HG02763 (cell line): ENCODE results near the gene SEC14L5.

ENCODE experiments used
- ATAC-seq: cut with Tn5 transposase; IDR thresholded peaks from one replicate; pipeline ENCODE4 v1.9.1; 2021; ENCODE audit warnings: mild to moderate bottlenecking, moderate library complexity; ENCODE audit not compliant: unreplicated experiment

The SEC14L5 gene

DNA sequence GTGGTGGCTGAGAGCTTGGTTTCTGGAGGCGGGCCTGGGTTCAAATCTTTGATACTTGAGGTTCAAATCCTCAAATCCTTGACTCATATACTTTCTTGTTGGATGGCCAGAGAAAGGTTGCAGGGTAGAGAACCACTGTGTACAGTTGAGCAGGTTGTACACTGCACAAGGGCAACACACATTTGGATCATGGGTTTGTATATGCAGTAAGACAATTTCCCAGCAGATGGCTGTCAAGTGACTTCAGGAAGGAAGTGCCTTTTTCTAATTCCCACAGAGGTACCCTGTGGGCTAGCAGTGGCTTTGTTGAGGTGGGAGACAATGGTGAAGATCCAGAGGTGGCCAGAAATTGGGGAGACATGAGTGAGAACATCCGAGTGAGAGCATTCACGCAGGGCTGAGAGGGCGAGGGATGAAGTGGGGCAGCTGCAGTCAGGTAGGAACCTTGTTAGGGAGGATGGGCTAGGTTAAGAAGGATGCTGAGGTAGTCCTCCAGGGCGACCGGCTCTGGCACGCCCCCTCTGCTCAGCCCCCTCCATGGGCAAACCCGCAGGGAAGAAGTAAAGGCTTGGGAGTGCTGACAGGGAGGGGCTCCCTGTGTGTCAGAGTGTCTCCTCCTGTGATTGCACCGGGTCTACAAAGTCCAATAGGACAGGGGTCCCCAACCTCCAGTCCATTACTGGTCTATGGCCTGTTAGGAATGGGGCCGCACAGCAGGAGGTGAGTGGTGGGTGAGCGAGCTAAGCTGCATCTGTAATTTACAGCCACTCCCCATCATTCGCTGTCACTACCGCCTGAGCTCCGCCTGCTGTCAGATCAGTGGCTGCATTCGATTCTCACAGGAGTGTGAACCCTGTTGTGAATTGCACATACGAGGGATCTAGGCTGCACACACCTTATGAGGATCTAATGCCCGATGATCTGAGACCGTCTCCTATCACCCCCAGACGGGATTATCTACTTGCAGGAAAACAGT, 104.9 kb downstream of the SEC14L5 start:
- no peak for ATAC-seq

DNA sequence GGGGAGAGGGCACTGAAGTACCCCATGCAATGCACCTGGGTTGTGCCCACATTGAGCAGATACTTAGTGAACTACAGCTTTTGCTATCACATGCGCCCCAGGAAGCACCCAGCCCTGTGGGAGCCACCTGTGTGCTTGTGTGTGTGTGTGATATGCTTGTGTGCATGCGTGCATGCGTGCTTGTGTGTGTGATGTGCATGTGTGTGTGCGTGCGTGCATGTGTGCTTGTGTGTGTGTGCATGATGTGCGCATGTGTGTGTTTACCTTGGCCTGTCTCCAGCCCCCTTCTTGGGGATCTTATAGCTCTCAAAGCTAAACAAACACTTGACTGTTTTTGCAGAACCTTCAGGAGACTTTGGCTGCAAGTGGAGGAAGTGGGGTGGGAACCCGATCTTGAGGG, 106.8 kb downstream of the SEC14L5 start:
- no peak for ATAC-seq

DNA sequence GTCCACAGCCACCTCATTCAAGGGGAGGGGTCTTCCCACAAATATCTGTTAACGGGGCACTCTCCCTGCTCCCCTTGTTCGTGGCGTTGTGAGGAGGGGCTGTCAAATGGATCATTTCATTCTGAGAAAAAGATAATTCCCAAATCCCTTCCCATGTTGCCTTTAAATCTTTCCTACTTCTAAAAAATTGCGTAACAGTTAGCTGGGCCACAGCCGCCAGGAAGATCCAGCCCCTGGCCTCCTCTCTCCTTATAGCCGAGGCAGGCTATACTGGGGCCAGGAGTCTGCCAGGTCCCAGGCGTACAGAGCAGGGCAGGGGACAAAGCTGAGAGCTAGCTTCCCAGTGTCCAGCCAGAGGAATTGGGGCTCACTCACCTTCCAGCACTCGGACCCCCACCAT, 107.2 kb downstream of the SEC14L5 start:
- ATAC-seq: no peak

DNA sequence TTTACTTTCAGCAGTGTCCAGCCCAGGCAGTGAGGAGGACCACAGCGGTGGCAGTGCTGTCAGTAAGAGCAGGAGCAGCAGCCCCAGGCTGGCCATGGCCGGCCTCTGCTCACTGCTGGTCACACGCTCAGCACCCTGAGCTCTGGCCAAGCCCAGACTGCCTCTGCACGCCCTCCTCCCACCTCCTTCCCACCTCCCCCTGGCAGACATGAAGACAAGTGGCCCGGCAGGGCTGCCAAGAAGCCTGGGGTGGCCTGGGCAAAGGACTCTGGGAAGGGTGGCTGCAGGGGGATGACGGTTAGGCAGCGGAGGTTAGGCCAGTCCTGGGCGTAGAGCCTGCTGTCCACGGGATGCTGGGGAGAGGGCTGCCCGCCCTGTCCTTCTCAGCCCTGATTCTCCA, 107.7 kb downstream of the SEC14L5 start, which contains the start of gene C16orf89:
C16orf89 (minus strand) TSS at position 144 of the 400 bp plus-strand sequence; CDS start at position 96, 48 bp downstream.
- ATAC-seq: no peak

DNA sequence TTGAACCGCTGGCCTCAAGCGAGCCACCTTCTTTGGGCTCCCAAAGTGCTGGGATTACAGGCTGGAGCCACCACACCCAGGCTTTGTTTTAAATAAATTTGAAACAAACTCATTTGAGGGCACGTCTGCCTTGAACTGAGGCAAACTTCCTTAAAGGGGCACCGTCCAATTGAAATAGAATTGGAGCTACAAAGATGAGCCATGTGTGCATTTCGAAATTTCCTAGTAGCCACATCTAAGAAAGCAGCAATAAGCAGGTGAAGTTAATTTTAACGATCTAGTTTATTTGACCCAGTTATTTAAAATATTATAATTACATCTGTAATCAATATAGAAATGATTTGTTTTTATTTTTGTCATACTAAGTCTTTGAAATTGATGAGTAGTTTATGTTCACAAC, 108.4 kb downstream of the SEC14L5 start:
- no peak for ATAC-seq
